Gastroesophageal sphincter (tissue), 4 donors: ENCODE results near the gene GMPR2. TPM values are rescaled to one million over a fixed set of nuclear protein-coding genes. Genes with fewer than 3 reads are reported as not detected.

Experiments used
- ATAC-seq: fragments of 150-250 bp; one replicate; pipeline ENCODE4 v1.9.1; 2016; ENCODE audit warnings: mild to moderate bottlenecking, moderate library complexity
- H3K27ac ChIP-seq, 4 donors: fragments of 200-600 bp; sonication (generic) in 3 of 4; 1 replicate in 3 of 4; 2 replicates in 1 of 4; pipeline ENCODE4 v1.5.1; 2016 to 2019
- H3K27me3 ChIP-seq: fragments of 200-600 bp; sonication (generic); one replicate; pipeline ENCODE4 v1.5.1; 2019
- H3K36me3 ChIP-seq, 2 donors: fragments of 200-600 bp; sonication (generic); one replicate each; pipeline ENCODE4 v1.5.1; 2019; ENCODE audit warnings: control low read depth in 1 of 2
- H3K4me1 ChIP-seq, 3 donors: fragments of 200-600 bp; sonication (generic); 1 replicate in 2 of 3; 2 replicates in 1 of 3; pipeline ENCODE4 v1.5.1; 2016 to 2019; ENCODE audit warnings: control low read depth in 2 of 3
- H3K4me3 ChIP-seq, 2 donors: fragments of 200-600 bp; sonication (generic); one replicate each; pipeline ENCODE4 v1.5.1; 2019; ENCODE audit warnings: mild to moderate bottlenecking in 1 of 2, moderate library complexity in 1 of 2
- H3K9me3 ChIP-seq, 3 donors: fragments of 200-600 bp; sonication (generic); one replicate each; pipeline ENCODE4 v1.5.1; 2017 to 2019; ENCODE audit warnings: control low read depth in 2 of 3
- EP300 ChIP-seq: sonication (generic); formaldehyde crosslinking; IDR thresholded peaks from one replicate; pipeline ENCODE4 v1.6.1; 2017; ENCODE audit warnings: antibody characterized with exemption, mild to moderate bottlenecking
- POLR2A ChIP-seq, 2 donors: fragments of 450-650 bp; IDR thresholded peaks; one replicate each; pipeline ENCODE4 v1.6.1; 2017; ENCODE audit warnings: antibody characterized with exemption in 2 of 2, mild to moderate bottlenecking in 2 of 2, moderate library complexity in 1 of 2
- POLR2AphosphoS5 ChIP-seq: sonication (generic); formaldehyde crosslinking; IDR thresholded peaks from one replicate; pipeline ENCODE4 v1.6.1; 2017; ENCODE audit warnings: antibody characterized with exemption
- WGBS, 2 donors: methylation state at CpG; one replicate each; pipeline ENCODE4 v1.1.5; 2018; ENCODE audit warnings: low coverage in 1 of 2; 5-methylcytosine and 5-hydroxymethylcytosine counted together
- total RNA-seq, 4 donors: library from RNA; depleted of rRNA; stranded (reverse); fragments of >200 nt; gene quantifications; one replicate each; pipeline ENCODE4 v1.1.0, GENCODE V29; 2016
- TF ChIP-seq, protein P1 (sequence below), 4 experiments: fragments of 200-600 bp in 2 of 4; fragments of 450-650 bp in 2 of 4; sonication (generic) in 1 of 4; IDR thresholded peaks; one replicate each; pipeline ENCODE4 v1.5.1; 2017 to 2019; ENCODE audit warnings: antibody characterized with exemption in 4 of 4, mild to moderate bottlenecking in 2 of 4, moderate library complexity in 2 of 4

The GMPR2 gene
- 10 to 100 TPM; 46.0 to 70.5 (median 59.8) TPM for total RNA-seq

DNA sequence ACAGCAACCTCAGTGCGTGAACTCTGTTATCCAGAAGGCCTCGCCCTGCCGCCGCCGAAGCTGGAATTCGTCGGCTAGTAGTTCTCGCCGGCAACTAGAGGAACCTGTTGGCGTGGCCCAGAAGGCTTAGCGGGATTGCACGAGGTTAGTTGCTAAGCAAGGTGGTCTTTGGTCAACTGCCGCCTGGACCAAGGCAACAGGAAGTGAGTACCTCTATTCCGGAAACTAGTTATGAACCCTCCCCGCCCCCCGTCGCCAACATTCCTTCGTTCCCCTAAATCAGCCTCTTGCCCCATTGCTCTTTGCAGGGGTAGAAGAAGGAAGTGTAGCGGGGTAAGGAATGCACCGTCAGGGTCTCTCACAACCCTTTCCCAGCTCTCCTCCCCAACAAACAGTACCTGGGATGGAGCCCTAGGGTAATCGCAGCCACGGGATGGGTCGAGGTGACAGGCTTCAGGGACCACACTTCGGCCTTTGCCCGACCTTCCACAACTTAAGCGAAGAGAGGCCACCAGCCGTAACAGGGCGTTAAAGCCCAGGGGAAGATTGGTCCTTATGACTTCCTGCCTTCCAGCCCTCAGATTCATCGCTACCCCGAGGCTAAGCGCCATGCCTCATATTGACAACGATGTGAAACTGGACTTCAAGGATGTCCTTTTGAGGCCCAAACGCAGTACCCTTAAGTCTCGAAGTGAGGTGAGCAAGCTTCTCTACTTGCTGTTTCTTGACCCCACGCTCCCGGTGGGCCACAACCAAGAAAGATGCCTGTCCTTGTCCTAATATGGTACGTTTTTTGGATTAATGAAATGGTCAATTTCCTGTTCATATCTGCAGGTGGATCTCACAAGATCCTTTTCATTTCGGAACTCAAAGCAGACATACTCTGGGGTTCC lies at the start of gene GMPR2:
GMPR2 (plus strand) TSS at position 285 of the 893 bp plus-strand sequence; CDS start at position 610, 325 bp downstream.
- no peaks in the 10 kb centered on the region for H3K27me3 ChIP-seq
- TF ChIP-seq EP300: no peak
- TF ChIP-seq, protein P1, sequence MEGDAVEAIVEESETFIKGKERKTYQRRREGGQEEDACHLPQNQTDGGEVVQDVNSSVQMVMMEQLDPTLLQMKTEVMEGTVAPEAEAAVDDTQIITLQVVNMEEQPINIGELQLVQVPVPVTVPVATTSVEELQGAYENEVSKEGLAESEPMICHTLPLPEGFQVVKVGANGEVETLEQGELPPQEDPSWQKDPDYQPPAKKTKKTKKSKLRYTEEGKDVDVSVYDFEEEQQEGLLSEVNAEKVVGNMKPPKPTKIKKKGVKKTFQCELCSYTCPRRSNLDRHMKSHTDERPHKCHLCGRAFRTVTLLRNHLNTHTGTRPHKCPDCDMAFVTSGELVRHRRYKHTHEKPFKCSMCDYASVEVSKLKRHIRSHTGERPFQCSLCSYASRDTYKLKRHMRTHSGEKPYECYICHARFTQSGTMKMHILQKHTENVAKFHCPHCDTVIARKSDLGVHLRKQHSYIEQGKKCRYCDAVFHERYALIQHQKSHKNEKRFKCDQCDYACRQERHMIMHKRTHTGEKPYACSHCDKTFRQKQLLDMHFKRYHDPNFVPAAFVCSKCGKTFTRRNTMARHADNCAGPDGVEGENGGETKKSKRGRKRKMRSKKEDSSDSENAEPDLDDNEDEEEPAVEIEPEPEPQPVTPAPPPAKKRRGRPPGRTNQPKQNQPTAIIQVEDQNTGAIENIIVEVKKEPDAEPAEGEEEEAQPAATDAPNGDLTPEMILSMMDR (IDR thresholded peaks at IDR 0.05): peak in 1 of 4 experiments; percentile 21
- peak; percentile 68 for TF ChIP-seq POLR2AphosphoS5
- H3K4me1 ChIP-seq: peaks cover 4 to 49% (median 23%) of the 10 kb centered on the region in 3 donors
- peak within 1 kb of the TSS; percentile 86 to 93 (median 89) for H3K27ac ChIP-seq
- no peaks in the 10 kb centered on the region for H3K9me3 ChIP-seq
- H3K36me3 ChIP-seq: peaks cover 0 to 33% of the 10 kb centered on the region in 2 donors
- H3K4me3 ChIP-seq: peak within 1 kb of the TSS; percentile 68 to 72
- 5 to 14% methylated on average over 7 to 22 of the region's 38 CpGs for WGBS, 2 donors
- ATAC-seq: peak; percentile 76

DNA sequence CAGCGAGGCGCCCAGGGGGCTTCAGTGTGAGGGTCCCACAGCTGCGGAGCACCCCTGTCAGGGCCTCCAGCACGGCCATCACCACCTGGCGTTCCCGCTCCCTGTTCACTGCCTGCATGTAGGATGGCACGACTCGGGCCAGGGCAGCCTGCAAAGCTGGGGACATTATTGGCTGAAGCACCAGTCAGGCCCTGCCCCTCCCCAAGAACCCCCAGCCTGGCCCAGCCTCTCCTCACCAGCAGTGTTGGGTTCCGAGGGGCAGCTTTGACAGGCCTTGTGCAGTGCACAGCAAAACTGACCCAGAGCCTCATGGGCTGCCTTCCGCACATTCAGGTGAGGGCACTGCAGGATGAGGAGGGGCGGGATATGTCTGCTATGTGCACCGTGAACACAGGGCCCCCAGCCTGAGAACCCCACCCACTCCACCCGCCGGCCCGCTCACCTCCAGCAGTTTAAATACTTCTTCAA lies 49.7 kb upstream of the GMPR2 start:
- 90% methylated on average over 2 of the region's 15 CpGs; no CpG with 5 or more reads in 1 of the 2 donors for WGBS, 2 donors
- Histone ChIP-seq H3K27ac (no peak overlapping the region), H3K4me1 (peaks cover 0 to 26% (median 10%) of the 10 kb centered on the region in 3 donors), H3K27me3 (no peaks in the 10 kb centered on the region), H3K36me3 (peaks cover 0 to 89% of the 10 kb centered on the region in 2 donors), H3K4me3 (no peak overlapping the region), H3K9me3 (no peaks in the 10 kb centered on the region)
- no peak for ATAC-seq
- TF ChIP-seq POLR2AphosphoS5: no peak
- TF ChIP-seq POLR2A (IDR thresholded peaks at IDR 0.05): no peak
- TF ChIP-seq, protein P1 (IDR thresholded peaks at IDR 0.05): no peak
- TF ChIP-seq EP300: no peak

DNA sequence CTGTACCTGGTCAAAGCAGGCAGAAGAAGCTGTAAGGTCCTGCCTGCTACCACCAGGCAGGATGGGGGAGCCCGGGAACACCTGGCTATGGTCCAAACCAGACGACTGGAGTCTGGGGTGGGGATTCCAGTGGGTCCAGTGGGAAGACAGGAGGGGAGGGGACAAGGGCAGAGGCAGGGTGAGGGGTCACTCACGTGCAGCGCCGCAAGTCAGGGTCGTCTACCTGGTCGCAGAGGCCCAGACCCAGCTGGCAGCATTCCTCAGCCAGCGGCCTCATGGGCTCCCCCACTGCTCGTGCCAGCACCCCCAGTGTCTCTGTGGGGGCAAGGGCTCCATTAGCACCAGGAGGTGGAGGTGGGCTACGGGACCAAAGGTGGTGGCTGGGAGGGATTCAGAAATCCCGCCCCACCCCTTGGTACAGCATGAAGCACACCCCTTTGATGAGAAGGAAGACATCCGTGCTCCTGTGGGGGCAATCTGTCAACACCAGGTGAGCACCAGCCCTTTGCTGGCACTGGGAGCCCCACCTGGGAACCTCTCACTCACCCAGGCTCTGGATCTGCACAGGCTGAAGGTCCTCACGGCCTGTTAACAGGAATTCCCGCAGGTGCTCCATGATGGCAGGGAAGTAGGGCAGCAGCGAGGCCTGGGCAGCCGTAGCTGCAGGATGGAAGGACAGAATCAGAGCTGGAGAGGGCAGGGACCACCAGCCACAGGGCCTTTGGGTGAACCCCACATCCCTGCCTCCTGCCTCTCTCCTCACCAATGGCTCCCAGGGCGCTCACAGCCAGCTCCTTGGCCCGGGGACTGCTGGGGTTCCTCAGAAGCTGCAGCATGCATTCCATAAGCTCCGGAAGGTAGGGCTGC lies 48.4 kb upstream of the GMPR2 start:
- TF ChIP-seq EP300: no peak
- no peak for TF ChIP-seq POLR2A (IDR thresholded peaks at IDR 0.05)
- no peak for TF ChIP-seq POLR2AphosphoS5
- TF ChIP-seq, protein P1 (IDR thresholded peaks at IDR 0.05): no peak
- no peaks in the 10 kb centered on the region for H3K27me3 ChIP-seq
- no peak overlapping the region for H3K27ac ChIP-seq
- no peak for ATAC-seq
- peaks cover 0 to 76% of the 10 kb centered on the region in 2 donors for H3K36me3 ChIP-seq
- no peaks in the 10 kb centered on the region for H3K9me3 ChIP-seq
- no peak overlapping the region for H3K4me3 ChIP-seq
- 70 to 80% methylated on average over 1 to 8 of the region's 19 CpGs for WGBS, 2 donors
- H3K4me1 ChIP-seq: peaks cover 0 to 34% (median 13%) of the 10 kb centered on the region in 3 donors

DNA sequence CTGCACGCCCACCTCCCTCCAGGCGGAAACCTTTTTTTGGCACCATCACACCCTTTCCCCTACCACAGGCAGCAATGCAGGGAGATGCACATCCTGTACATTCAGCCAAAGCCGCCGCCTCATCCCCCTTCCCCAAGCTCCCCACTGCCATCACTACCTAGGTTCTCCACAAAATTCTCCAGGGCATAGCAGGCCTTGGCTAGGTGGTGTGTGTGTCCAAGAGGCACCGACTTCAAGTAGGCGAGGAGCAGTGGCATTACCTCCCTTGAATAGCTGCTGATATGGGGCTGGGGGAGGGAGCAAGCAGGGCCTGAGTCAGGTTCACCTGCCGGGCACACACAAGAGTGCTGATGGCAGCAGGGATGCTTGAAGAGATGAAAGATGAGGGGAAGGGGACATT lies 47.7 kb upstream of the GMPR2 start:
- TF ChIP-seq, protein P1 (IDR thresholded peaks at IDR 0.05): no peak
- TF ChIP-seq POLR2A (IDR thresholded peaks at IDR 0.05) (no peak), POLR2AphosphoS5 (no peak), EP300 (no peak)
- no peaks in the 10 kb centered on the region for H3K9me3 ChIP-seq
- ATAC-seq: no peak
- H3K27me3 ChIP-seq: no peaks in the 10 kb centered on the region
- peaks cover 0 to 70% of the 10 kb centered on the region in 2 donors for H3K36me3 ChIP-seq
- 85 to 86% methylated on average over 2 to 4 of the region's 7 CpGs for WGBS, 2 donors
- H3K4me1 ChIP-seq: peaks cover 0 to 27% (median 10%) of the 10 kb centered on the region in 3 donors
- H3K27ac ChIP-seq: no peak overlapping the region
- H3K4me3 ChIP-seq: no peak overlapping the region
